PC-9 (cell line): Measurements from ENCODE around the gene NKAPL.

ENCODE experiments used
- EZH2 ChIP-seq: fragments of 200-600 bp; sonication (generic); IDR thresholded peaks from 2 replicates; pipeline ENCODE4 v1.8.0; 2017; ENCODE audit warnings: antibody characterized with exemption, low read depth
- TF ChIP-seq, protein P1 (sequence below): fragments of 200-600 bp; sonication (generic); conservative IDR thresholded peaks from 2 replicates; pipeline ENCODE4 v1.6.1; 2017; ENCODE audit warnings: mixed run types, antibody characterized with exemption, mild to moderate bottlenecking, moderate library complexity

DNA sequence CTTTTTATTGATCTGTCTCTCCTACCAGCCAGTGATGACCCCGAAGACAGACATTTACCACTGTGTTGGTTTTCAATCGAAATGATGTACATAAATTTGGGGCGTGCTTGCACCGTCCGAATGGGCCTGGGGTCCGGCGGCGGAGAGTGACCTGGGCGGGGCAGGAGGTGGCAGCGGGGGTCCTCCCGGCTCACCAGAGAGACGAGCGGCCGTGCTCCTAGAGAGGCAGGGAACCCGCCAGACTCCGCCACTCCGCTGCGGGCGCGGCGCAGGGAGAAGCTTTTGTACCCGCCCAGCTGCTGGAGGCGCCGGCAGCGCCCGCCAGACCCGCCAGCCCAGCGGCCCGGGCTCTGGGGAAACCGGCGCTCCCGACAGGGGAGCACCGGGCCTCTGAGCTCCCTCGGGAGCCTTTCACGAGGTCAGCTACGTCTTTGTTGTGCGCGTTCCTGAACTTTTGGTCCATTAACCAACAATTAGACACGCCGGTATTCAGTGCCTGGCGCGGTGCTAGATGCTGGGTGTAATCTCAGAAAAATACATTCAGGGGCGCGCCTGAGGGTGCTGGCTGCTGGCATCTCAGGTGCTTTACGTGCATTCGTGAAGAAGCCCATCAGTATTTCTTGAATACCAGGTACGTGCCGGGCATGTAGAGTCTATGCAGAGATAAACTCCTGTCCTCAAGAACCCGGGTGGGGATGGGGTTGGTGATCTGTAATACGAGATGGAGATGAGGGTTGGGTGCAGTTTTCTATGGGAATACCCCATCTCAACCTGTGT lies 22.4 kb downstream of the NKAPL start, which contains the start of gene PGBD1:
- TF ChIP-seq, protein P1, sequence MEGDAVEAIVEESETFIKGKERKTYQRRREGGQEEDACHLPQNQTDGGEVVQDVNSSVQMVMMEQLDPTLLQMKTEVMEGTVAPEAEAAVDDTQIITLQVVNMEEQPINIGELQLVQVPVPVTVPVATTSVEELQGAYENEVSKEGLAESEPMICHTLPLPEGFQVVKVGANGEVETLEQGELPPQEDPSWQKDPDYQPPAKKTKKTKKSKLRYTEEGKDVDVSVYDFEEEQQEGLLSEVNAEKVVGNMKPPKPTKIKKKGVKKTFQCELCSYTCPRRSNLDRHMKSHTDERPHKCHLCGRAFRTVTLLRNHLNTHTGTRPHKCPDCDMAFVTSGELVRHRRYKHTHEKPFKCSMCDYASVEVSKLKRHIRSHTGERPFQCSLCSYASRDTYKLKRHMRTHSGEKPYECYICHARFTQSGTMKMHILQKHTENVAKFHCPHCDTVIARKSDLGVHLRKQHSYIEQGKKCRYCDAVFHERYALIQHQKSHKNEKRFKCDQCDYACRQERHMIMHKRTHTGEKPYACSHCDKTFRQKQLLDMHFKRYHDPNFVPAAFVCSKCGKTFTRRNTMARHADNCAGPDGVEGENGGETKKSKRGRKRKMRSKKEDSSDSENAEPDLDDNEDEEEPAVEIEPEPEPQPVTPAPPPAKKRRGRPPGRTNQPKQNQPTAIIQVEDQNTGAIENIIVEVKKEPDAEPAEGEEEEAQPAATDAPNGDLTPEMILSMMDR = no peak
- TF ChIP-seq EZH2 = no peak
